Thyroid gland (tissue), 4 donors: ENCODE data around the gene KIF2C. TPM values are rescaled to one million over a fixed set of nuclear protein-coding genes. Genes with fewer than 3 reads are reported as not detected.

Experiments used
- DNase-seq, 2 donors: peaks; one replicate each; pipeline ENCODE4 v3.0.0-alpha.2; 2019
- H3K27ac ChIP-seq, 3 donors: fragments of 200-600 bp; sonication (generic); 1 replicate in 2 of 3; 2 replicates in 1 of 3; pipeline ENCODE4 v1.5.1; 2016 to 2019; ENCODE audit warnings: mild to moderate bottlenecking in 1 of 3, moderate library complexity in 1 of 3
- H3K27me3 ChIP-seq: fragments of 200-600 bp; sonication (generic); one replicate; pipeline ENCODE4 v1.5.1; 2019
- H3K36me3 ChIP-seq, 2 donors: fragments of 200-600 bp; sonication (generic); one replicate each; pipeline ENCODE4 v1.5.1; 2016 to 2019
- H3K4me1 ChIP-seq, 2 donors: fragments of 200-600 bp; sonication (generic); one replicate each; pipeline ENCODE4 v1.5.1; 2017 to 2019
- H3K4me3 ChIP-seq, 3 donors: fragments of 200-600 bp; sonication (generic); replicated peaks in 1 of 3; 1 replicate in 2 of 3; 2 replicates in 1 of 3; pipeline ENCODE4 v1.5.1; 2016; ENCODE audit warnings: mild to moderate bottlenecking in 1 of 3
- H3K9me3 ChIP-seq: fragments of 200-600 bp; sonication (generic); one replicate; pipeline ENCODE4 v1.5.1; 2017
- CTCF ChIP-seq, 6 experiments: fragments of 200-600 bp in 3 of 6; fragments of 450-650 bp in 3 of 6; sonication (generic) in 3 of 6; IDR thresholded peaks; one replicate each; pipeline ENCODE4 v1.5.1; 2016 to 2019; ENCODE audit warnings: antibody characterized with exemption in 6 of 6, mild to moderate bottlenecking in 2 of 6, inconsistent platforms in 1 of 6, moderate library complexity in 1 of 6
- POLR2A ChIP-seq, 2 donors: fragments of 450-650 bp; IDR thresholded peaks; one replicate each; pipeline ENCODE4 v1.6.1; 2017; ENCODE audit warnings: antibody characterized with exemption in 2 of 2, mild to moderate bottlenecking in 2 of 2, moderate library complexity in 1 of 2
- WGBS, 2 donors: methylation state at CpG; one replicate each; pipeline ENCODE4 v1.1.5; 2017; 5-methylcytosine and 5-hydroxymethylcytosine counted together
- intact Hi-C: fragments of 100-400 bp; cut with DNase I; formaldehyde crosslinking; loops from one replicate; pipeline ENCODE4 v1.15.1; 2023
- total RNA-seq, 4 donors: library from RNA; depleted of rRNA; stranded (reverse); fragments of >200 nt; gene quantifications; one replicate each; pipeline ENCODE4 v1.2.3, GENCODE V29; 2016

KIF2C gene
- total RNA-seq, 4 donors from 2014 or later, result 0.63 to 1.2 (median 1.0) TPM

- Histone ChIP-seq H3K27me3 (no peaks in the 10 kb centered on the region), H3K4me3 (peak within 1 kb of the TSS; percentile 57 to 96 (median 71)), H3K27ac (peak within 1 kb of the TSS; percentile 88 to 90 (median 89)), H3K4me1 (peaks cover 12 to 14% of the 10 kb centered on the region in 2 donors), H3K9me3 (no peaks in the 10 kb centered on the region), H3K36me3 (peaks cover 11 to 22% of the 10 kb centered on the region in 2 donors)
- TF ChIP-seq CTCF (IDR thresholded peaks at IDR 0.05), result peak in 1 of 6 experiments; percentile 3
- TF ChIP-seq POLR2A (IDR thresholded peaks at IDR 0.05), result peak; percentile 33 to 94
- peak; percentile 91 to 92 for DNase-seq
- 1% methylated on average over 32 to 34 of the region's 65 CpGs for WGBS, 2 donors
- intact Hi-C loops, result loop anchor here (5.0 kb wide), 1 partner anchor 33 kb away; no protein-coding TSS in a partner anchor
These were observed 35.7 kb downstream of the KIF2C start, which contains the start of gene RPS8 for GRCh38 chr1:44775078-44775929. Gene RPS8, plus strand, starts transcription at chr1:44775540. Its CDS starts 57 bp downstream, at chr1:44775597.

GRCh38 chr1:44775930-44776729 lies 36.5 kb downstream of the KIF2C start:
- peak overlapping the region; percentile 57 to 96 (median 71) for H3K4me3 ChIP-seq
- no peak for TF ChIP-seq POLR2A (IDR thresholded peaks at IDR 0.05)
- no peak for TF ChIP-seq CTCF (IDR thresholded peaks at IDR 0.05)
- WGBS, 2 donors, result 13 to 24% methylated on average over 19 to 36 of the region's 36 CpGs
- peak; percentile 18 to 25 for DNase-seq
- intact Hi-C loops, result loop anchor here (5.0 kb wide), 1 partner anchor 34 kb away; no protein-coding TSS in a partner anchor
- no peaks in the 10 kb centered on the region for H3K9me3 ChIP-seq
- H3K27me3 ChIP-seq, result no peaks in the 10 kb centered on the region
- H3K4me1 ChIP-seq, result peaks cover 12 to 14% of the 10 kb centered on the region in 2 donors
- peak overlapping the region; percentile 88 to 90 (median 89) for H3K27ac ChIP-seq
- peaks cover 11 to 22% of the 10 kb centered on the region in 2 donors for H3K36me3 ChIP-seq

DNA sequence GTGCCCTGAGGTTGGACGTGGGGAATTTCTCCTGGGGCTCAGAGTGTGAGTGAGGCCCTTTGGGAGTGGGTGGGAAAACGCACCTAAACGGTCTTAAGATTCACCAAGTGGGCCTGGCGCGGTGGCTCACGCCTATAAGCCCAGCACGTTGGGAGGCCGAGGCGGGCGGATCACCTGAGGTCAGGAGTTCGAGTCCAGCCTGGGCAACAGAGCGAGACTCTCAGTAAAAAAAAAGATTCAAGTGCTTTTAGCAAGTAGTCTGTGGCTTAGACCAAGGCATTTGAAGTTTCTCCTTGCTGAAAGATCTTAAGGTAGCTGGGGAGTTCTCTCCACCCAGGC lies 37.1 kb downstream of the KIF2C start:
- H3K4me3 ChIP-seq, result peak overlapping the region in 1 of 3 donors; percentile 71
- H3K4me1 ChIP-seq, result peaks cover 12 to 14% of the 10 kb centered on the region in 2 donors
- no peaks in the 10 kb centered on the region for H3K9me3 ChIP-seq
- TF ChIP-seq CTCF (IDR thresholded peaks at IDR 0.05) (no peak), POLR2A (IDR thresholded peaks at IDR 0.05) (no peak)
- DNase-seq, result peak in 1 of 2 donors; percentile 13
- 65 to 72% methylated on average over 6 to 12 of the region's 12 CpGs for WGBS, 2 donors
- no peaks in the 10 kb centered on the region for H3K27me3 ChIP-seq
- intact Hi-C loops, result loop anchor here (5.0 kb wide), 1 partner anchor 34 kb away; no protein-coding TSS in a partner anchor
- H3K36me3 ChIP-seq, result peaks cover 11 to 22% of the 10 kb centered on the region in 2 donors
- peak overlapping the region in 2 of 3 donors; percentile 89 to 90 for H3K27ac ChIP-seq

DNA sequence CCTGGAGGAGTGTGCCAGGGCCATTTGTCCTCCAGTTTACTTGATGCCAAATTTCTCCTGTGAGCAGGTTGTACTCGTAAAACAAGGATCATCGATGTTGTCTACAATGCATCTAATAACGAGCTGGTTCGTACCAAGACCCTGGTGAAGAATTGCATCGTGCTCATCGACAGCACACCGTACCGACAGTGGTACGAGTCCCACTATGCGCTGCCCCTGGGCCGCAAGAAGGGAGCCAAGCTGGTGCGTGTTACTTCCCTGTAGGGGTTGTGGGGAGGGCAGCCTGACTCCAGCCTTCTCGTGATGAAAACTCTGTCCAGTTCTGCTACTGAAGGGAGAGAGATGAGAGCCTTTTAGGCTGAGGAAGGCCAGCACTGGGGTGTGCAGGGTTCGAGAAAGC lies 37.9 kb downstream of the KIF2C start:
- WGBS, 2 donors, result 90 to 92% methylated on average over 13 to 14 of the region's 14 CpGs
- H3K9me3 ChIP-seq, result no peaks in the 10 kb centered on the region
- no peak for TF ChIP-seq POLR2A (IDR thresholded peaks at IDR 0.05)
- TF ChIP-seq CTCF (IDR thresholded peaks at IDR 0.05), result no peak
- intact Hi-C loops, result loop anchor here (5.0 kb wide), 1 partner anchor 35 kb away; no protein-coding TSS in a partner anchor
- H3K27me3 ChIP-seq, result no peaks in the 10 kb centered on the region
- no peak for DNase-seq
- peaks cover 11 to 22% of the 10 kb centered on the region in 2 donors for H3K36me3 ChIP-seq
- peaks cover 12 to 14% of the 10 kb centered on the region in 2 donors for H3K4me1 ChIP-seq
- H3K4me3 ChIP-seq, result no peak overlapping the region
- H3K27ac ChIP-seq, result no peak overlapping the region
